Sigmoid colon (tissue), 7 donors: ENCODE measurements around the gene SLX4. TPM values are rescaled to one million over a fixed set of nuclear protein-coding genes. Genes with fewer than 3 reads are reported as not detected.

Source experiments
- DNase-seq: peaks from one replicate; pipeline ENCODE4 v3.0.0-alpha.2; 2019
- H3K27ac ChIP-seq, 4 donors: fragments of 200-600 bp; sonication (generic); one replicate each; pipeline ENCODE4 v1.5.1; 2016 to 2019; ENCODE audit warnings: mild to moderate bottlenecking in 1 of 4
- H3K27me3 ChIP-seq, 3 donors: fragments of 200-600 bp; sonication (generic); one replicate each; pipeline ENCODE4 v1.5.1; 2019; ENCODE audit warnings: mild to moderate bottlenecking in 1 of 3
- H3K36me3 ChIP-seq, 4 donors: fragments of 200-600 bp; sonication (generic); one replicate each; pipeline ENCODE4 v1.5.1; 2016 to 2019
- H3K4me1 ChIP-seq, 4 donors: fragments of 200-600 bp; sonication (generic); one replicate each; pipeline ENCODE4 v1.5.1; 2017 to 2019
- H3K4me3 ChIP-seq, 4 donors: fragments of 200-600 bp; sonication (generic); one replicate each; pipeline ENCODE4 v1.5.1; 2017 to 2019; ENCODE audit warnings: mild to moderate bottlenecking in 2 of 4, moderate library complexity in 1 of 4
- H3K9me3 ChIP-seq, 4 donors: fragments of 200-600 bp in 3 of 4; sonication (generic) in 3 of 4; one replicate each; pipeline versions ENCODE4 v1.5.1 to v1.6.1; 2013 to 2019
- EP300 ChIP-seq, 4 donors: sonication (generic); formaldehyde crosslinking; IDR thresholded peaks; one replicate each; pipeline ENCODE4 v1.6.1; 2017; ENCODE audit warnings: antibody characterized with exemption in 4 of 4
- POLR2A ChIP-seq, 2 donors: fragments of 450-650 bp; IDR thresholded peaks; one replicate each; pipeline ENCODE4 v1.6.1; 2016; ENCODE audit warnings: antibody characterized with exemption in 2 of 2, mild to moderate bottlenecking in 2 of 2, moderate library complexity in 2 of 2
- POLR2AphosphoS5 ChIP-seq, 4 donors: sonication (generic); formaldehyde crosslinking; IDR thresholded peaks; one replicate each; pipeline ENCODE4 v1.6.1; 2017; ENCODE audit warnings: antibody characterized with exemption in 4 of 4
- WGBS, 2 donors: extraction: QIAGEN DNeasy Blood & Tissue Kit; methylation state at CpG; one replicate each; pipeline ENCODE4 v1.1.7; 2013; 5-methylcytosine and 5-hydroxymethylcytosine counted together
- intact Hi-C: fragments of 100-400 bp; cut with DNase I; formaldehyde crosslinking; loops from one replicate; pipeline ENCODE4 v1.15.1; 2023
- polyA plus RNA-seq, 3 donors: library from polyadenylated mRNA; stranded (reverse); fragments of 200-250 nt; gene quantifications; one replicate each; pipeline ENCODE4 v1.2.3, GENCODE V29; 2013
- total RNA-seq, 4 donors: library from RNA; depleted of rRNA; stranded (reverse); fragments of >200 nt; gene quantifications; one replicate each; pipeline ENCODE4 v1.1.0, GENCODE V29; 2016
- TF ChIP-seq, protein P1 (sequence below), 4 experiments: fragments of 450-650 bp in 3 of 4; fragments of 200-600 bp in 1 of 4; IDR thresholded peaks; one replicate each; pipeline ENCODE4 v1.5.1; 2016 to 2019; ENCODE audit warnings: antibody characterized with exemption in 4 of 4, mild to moderate bottlenecking in 3 of 4, moderate library complexity in 2 of 4
- donor health status: healthy with polysubstance abuse.
- donor health status: Bipolar disorder and iron deficiency.
- donor health status: healthy.

Gene SLX4
- total and polyA plus RNA-seq, 7 donors = under 0.01 to 3.9 (median 2.1) TPM

DNA sequence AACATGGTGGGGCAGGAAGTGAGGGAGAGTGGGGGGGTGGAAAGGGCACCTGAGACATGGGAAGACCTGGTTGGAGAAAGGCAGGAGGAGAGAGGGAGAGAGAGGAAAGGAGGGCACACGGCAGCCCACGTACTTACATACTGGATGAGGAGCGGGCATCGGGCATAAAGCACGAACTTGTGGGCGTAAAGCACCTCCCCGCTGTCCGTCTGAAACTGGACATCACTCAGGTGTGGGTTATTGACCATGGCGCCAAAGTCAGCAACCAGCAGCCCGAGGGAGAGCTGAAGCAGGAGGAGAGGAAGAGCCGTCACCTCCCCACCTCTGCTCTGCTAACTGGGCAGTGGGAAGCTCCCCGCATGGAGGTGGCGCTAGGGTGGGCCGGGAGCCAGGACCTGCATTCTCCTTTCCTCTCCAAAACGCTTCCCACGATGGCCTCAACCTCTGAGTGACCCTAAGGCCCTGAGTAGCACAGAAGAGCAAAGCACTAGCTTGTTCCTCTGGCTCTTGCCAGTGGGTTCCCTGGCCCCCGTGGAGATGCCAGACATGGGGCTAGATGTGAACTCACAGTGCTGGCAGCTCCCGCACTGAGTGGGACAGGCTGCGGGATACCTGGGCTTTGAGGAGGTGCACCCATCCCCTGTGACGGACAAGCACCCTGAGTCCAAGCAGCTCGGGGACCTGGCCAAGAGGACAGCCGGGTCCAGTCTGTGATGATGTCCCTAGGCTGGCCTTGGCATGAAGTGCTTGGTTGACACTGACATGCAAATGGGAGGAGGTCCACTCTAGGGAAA is 16.9 kb downstream of the SLX4 start:
- intact Hi-C loops = no loop called here
- no peak overlapping the region for H3K4me3 ChIP-seq
- peaks cover 0 to 11% (median 3%) of the 10 kb centered on the region in 4 donors for H3K4me1 ChIP-seq
- peaks cover 0 to 9% (median 3%) of the 10 kb centered on the region in 4 donors for H3K36me3 ChIP-seq
- no peaks in the 10 kb centered on the region for H3K9me3 ChIP-seq
- 97% methylated on average over 22 of the region's 22 CpGs for WGBS, 2 donors
- H3K27me3 ChIP-seq = no peaks in the 10 kb centered on the region
- no peak for TF ChIP-seq EP300 (IDR thresholded peaks at IDR 0.05)
- TF ChIP-seq POLR2A (IDR thresholded peaks at IDR 0.05) = no peak
- TF ChIP-seq POLR2AphosphoS5 (IDR thresholded peaks at IDR 0.05) = no peak
- TF ChIP-seq, protein P1, sequence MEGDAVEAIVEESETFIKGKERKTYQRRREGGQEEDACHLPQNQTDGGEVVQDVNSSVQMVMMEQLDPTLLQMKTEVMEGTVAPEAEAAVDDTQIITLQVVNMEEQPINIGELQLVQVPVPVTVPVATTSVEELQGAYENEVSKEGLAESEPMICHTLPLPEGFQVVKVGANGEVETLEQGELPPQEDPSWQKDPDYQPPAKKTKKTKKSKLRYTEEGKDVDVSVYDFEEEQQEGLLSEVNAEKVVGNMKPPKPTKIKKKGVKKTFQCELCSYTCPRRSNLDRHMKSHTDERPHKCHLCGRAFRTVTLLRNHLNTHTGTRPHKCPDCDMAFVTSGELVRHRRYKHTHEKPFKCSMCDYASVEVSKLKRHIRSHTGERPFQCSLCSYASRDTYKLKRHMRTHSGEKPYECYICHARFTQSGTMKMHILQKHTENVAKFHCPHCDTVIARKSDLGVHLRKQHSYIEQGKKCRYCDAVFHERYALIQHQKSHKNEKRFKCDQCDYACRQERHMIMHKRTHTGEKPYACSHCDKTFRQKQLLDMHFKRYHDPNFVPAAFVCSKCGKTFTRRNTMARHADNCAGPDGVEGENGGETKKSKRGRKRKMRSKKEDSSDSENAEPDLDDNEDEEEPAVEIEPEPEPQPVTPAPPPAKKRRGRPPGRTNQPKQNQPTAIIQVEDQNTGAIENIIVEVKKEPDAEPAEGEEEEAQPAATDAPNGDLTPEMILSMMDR (IDR thresholded peaks at IDR 0.05) = no peak
- H3K27ac ChIP-seq = no peak overlapping the region
- DNase-seq = no peak

DNA sequence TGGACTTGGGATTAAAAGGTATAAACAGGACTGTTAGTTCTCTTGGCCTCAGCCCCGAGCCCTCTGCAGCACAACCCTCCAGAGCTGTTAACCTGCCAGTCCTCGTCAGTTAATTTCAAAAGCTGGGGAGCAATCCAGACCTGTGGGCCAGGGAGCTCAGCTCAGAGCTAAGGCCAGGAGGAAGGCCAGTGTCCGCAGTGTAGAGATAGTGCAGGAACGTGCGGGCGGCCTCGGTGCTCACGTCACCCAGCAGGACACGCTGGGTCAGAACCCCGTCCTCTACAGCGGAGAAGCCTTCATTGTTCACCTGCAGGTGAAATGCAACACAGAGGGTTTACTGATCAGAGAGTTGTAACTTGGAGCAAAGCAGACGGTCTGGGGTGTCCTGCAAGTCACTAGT is 18.8 kb downstream of the SLX4 start:
- Histone ChIP-seq H3K4me3 (no peak overlapping the region), H3K4me1 (peaks cover 0 to 11% (median 3%) of the 10 kb centered on the region in 4 donors), H3K27ac (no peak overlapping the region), H3K36me3 (peaks cover 0 to 6% (median 2%) of the 10 kb centered on the region in 4 donors), H3K27me3 (no peaks in the 10 kb centered on the region), H3K9me3 (no peaks in the 10 kb centered on the region)
- intact Hi-C loops = no loop called here
- WGBS, 2 donors = 96 to 97% methylated on average over 12 of the region's 12 CpGs
- TF ChIP-seq EP300 (IDR thresholded peaks at IDR 0.05) (no peak), POLR2AphosphoS5 (IDR thresholded peaks at IDR 0.05) (no peak), POLR2A (IDR thresholded peaks at IDR 0.05) (no peak)
- TF ChIP-seq, protein P1 (IDR thresholded peaks at IDR 0.05) = no peak
- DNase-seq = no peak

DNA sequence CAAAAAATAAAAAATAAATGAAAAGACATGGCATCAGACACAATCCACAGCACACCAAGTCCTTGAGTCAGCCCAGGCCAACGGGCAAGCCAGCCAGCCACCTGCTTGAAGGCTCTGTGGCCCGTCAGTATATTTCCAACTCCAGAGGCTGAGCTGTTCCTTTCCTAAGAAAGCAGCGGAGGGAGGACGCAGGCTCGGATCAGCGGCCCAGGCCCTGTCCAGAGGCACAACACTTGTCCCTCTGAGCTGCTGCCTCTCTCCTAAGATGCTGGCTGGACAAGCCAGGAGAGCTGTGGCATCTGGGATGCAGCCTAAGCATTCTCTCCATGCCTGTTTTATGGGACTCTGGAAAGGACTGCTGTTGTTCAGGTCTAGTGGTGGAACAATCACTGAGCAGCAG is 19.4 kb downstream of the SLX4 start:
- no peak for DNase-seq
- Histone ChIP-seq H3K4me1 (peaks cover 0 to 11% (median 3%) of the 10 kb centered on the region in 4 donors), H3K4me3 (no peak overlapping the region), H3K36me3 (peaks cover 0 to 6% (median 0%) of the 10 kb centered on the region in 4 donors), H3K27ac (no peak overlapping the region), H3K27me3 (no peaks in the 10 kb centered on the region), H3K9me3 (no peaks in the 10 kb centered on the region)
- TF ChIP-seq POLR2AphosphoS5 (IDR thresholded peaks at IDR 0.05) (no peak), POLR2A (IDR thresholded peaks at IDR 0.05) (no peak), EP300 (IDR thresholded peaks at IDR 0.05) (no peak)
- TF ChIP-seq, protein P1 (IDR thresholded peaks at IDR 0.05) = no peak
- 96% methylated on average over 6 of the region's 6 CpGs for WGBS, 2 donors
- intact Hi-C loops = no loop called here

DNA sequence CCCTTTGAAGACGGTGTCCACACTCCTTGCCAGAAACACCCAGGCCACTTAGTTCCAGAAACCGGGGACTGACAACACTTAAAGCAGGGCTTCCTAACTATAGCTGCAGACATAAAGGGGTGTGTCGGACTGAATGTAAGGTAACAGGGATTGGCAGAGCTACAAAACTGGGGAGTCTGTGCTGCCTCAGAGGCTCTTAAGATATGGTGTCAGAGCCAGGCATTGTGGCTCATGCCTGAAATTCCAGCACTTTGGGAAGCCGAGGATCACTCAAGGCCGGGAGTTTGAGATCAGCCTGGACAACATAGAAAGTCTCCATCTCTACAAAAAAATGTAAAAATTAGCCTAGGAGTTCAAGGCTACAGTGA is 20.0 kb downstream of the SLX4 start:
- no peaks in the 10 kb centered on the region for H3K9me3 ChIP-seq
- intact Hi-C loops = no loop called here
- H3K36me3 ChIP-seq = peaks cover 0 to 6% (median 0%) of the 10 kb centered on the region in 4 donors
- WGBS, 2 donors = 92 to 93% methylated on average over 5 of the region's 5 CpGs
- DNase-seq = no peak
- H3K4me3 ChIP-seq = no peak overlapping the region
- no peak overlapping the region for H3K27ac ChIP-seq
- H3K27me3 ChIP-seq = no peaks in the 10 kb centered on the region
- H3K4me1 ChIP-seq = peaks cover 0 to 11% (median 3%) of the 10 kb centered on the region in 4 donors
- no peak for TF ChIP-seq EP300 (IDR thresholded peaks at IDR 0.05)
- TF ChIP-seq POLR2A (IDR thresholded peaks at IDR 0.05) = no peak
- TF ChIP-seq POLR2AphosphoS5 (IDR thresholded peaks at IDR 0.05) = no peak
- TF ChIP-seq, protein P1 (IDR thresholded peaks at IDR 0.05) = no peak
